AG09319 (cell line): ENCODE measurements around the gene GLYAT.

Source experiments
- DNase-seq: peaks from one replicate; pipeline ENCODE4 v3.0.0-alpha.2; 2010; ENCODE audit warnings: low read depth; ENCODE audit errors: extremely low read depth
- CTCF ChIP-seq: IDR thresholded peaks from 2 replicates; pipeline ENCODE4 v1.5.1; 2011; ENCODE audit warnings: low read depth, mild to moderate bottlenecking, inconsistent platforms, low read length, moderate library complexity

Gene GLYAT

GRCh38 chr11:58742140-58742539 lies 10.4 kb upstream of the GLYAT start:
- DNase-seq = no peak

GRCh38 chr11:58741127-58741526 lies 9.4 kb upstream of the GLYAT start:
- DNase-seq = no peak

More at GRCh38 chr11:58742140-58742539, 10.4 kb upstream of the GLYAT start:
- no peak for TF ChIP-seq CTCF

GRCh38 chr11:58740447-58740846 lies 8.7 kb upstream of the GLYAT start:
- DNase-seq = no peak
- TF ChIP-seq CTCF = no peak

More at GRCh38 chr11:58741127-58741526, 9.4 kb upstream of the GLYAT start:
- no peak for TF ChIP-seq CTCF

- DNase-seq = no peak
- TF ChIP-seq CTCF = no peak
Observed at GRCh38 chr11:58739725-58740430, 8.1 kb upstream of the GLYAT start.

GRCh38 chr11:58734681-58735490 lies 3.1 kb upstream of the GLYAT start:
- TF ChIP-seq CTCF = no peak
- no peak for DNase-seq

GRCh38 chr11:58730507-58731089 lies 1.1 kb downstream of the GLYAT start:
- no peak for DNase-seq
- no peak for TF ChIP-seq CTCF

GRCh38 chr11:58727415-58727797 lies 4.3 kb downstream of the GLYAT start:
- no peak for DNase-seq
- TF ChIP-seq CTCF = no peak
